HL-60 (cell line): ENCODE measurements around the gene ZP3.

ENCODE experiments used
- DNase-seq, 2 experiments: peaks; one replicate each; pipeline ENCODE4 v3.0.0-alpha.2; 2010 to 2020; ENCODE audit warnings: low read depth in 1 of 2, low spot score in 1 of 2
- H3K27ac ChIP-seq: fragments of 250-450 bp; sonication (Bioruptor Pico); replicated peaks from 2 replicates; pipeline ENCODE4 v1.5.1; 2020; ENCODE audit warnings: mild to moderate bottlenecking, moderate library complexity
- H3K27me3 ChIP-seq: fragments of 250-450 bp; sonication (Bioruptor Pico); 2 replicates; pipeline ENCODE4 v1.5.1; 2021; ENCODE audit warnings: mild to moderate bottlenecking, moderate library complexity; ENCODE audit not compliant: insufficient read depth, poor library complexity, severe bottlenecking
- H3K4me3 ChIP-seq: replicated peaks from 2 replicates; pipeline ENCODE4 v1.5.1; 2011; ENCODE audit warnings: mild to moderate bottlenecking, control low read depth, low read length; ENCODE audit not compliant: insufficient read depth
- GABPA ChIP-seq: IDR thresholded peaks from 2 replicates; pipeline ENCODE4 v1.6.1; 2012; ENCODE audit warnings: low read depth
- POLR2AphosphoS5 ChIP-seq: IDR thresholded peaks from 2 replicates; pipeline ENCODE4 v1.6.1; 2012; ENCODE audit warnings: low read depth
- SPI1 ChIP-seq: IDR thresholded peaks from 2 replicates; pipeline ENCODE4 v1.6.1; 2012; ENCODE audit warnings: low read depth, mild to moderate bottlenecking, borderline replicate concordance
- TF ChIP-seq, protein P1 (sequence below): IDR thresholded peaks from 2 replicates; pipeline ENCODE4 v1.6.1; 2012; ENCODE audit warnings: low read depth; ENCODE audit not compliant: insufficient replicate concordance
- TF ChIP-seq, protein P2 (sequence below): IDR thresholded peaks from one replicate; pipeline ENCODE4 v1.5.1; 2011; ENCODE audit warnings: low read length, control low read depth, inconsistent platforms; ENCODE audit not compliant: insufficient read depth

The ZP3 gene

DNA sequence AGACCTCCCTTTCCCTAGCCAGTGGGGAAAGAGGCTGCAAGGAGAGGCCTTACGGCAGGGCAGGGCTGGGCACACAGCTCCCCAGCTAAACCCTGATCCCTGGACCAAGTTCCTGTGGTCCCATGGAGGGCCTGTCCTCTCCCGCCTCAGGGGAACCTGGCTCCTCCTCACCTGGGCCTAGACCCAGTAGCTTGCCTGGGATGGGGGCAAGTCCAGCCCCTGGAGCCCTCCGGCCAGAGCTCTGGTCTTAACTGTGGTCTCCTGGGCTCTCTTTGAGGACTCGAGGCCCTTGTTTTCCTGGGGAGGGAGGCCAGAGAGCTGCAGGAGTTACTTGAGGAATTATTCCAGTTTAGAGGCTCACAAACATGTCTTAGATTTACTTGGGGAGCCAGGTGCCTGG lies 1.5 kb downstream of the ZP3 start:
- no peak overlapping the region for H3K27ac ChIP-seq
- TF ChIP-seq, protein P1, sequence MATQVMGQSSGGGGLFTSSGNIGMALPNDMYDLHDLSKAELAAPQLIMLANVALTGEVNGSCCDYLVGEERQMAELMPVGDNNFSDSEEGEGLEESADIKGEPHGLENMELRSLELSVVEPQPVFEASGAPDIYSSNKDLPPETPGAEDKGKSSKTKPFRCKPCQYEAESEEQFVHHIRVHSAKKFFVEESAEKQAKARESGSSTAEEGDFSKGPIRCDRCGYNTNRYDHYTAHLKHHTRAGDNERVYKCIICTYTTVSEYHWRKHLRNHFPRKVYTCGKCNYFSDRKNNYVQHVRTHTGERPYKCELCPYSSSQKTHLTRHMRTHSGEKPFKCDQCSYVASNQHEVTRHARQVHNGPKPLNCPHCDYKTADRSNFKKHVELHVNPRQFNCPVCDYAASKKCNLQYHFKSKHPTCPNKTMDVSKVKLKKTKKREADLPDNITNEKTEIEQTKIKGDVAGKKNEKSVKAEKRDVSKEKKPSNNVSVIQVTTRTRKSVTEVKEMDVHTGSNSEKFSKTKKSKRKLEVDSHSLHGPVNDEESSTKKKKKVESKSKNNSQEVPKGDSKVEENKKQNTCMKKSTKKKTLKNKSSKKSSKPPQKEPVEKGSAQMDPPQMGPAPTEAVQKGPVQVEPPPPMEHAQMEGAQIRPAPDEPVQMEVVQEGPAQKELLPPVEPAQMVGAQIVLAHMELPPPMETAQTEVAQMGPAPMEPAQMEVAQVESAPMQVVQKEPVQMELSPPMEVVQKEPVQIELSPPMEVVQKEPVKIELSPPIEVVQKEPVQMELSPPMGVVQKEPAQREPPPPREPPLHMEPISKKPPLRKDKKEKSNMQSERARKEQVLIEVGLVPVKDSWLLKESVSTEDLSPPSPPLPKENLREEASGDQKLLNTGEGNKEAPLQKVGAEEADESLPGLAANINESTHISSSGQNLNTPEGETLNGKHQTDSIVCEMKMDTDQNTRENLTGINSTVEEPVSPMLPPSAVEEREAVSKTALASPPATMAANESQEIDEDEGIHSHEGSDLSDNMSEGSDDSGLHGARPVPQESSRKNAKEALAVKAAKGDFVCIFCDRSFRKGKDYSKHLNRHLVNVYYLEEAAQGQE, result no peak
- TF ChIP-seq GABPA, result no peak
- TF ChIP-seq, protein P2, sequence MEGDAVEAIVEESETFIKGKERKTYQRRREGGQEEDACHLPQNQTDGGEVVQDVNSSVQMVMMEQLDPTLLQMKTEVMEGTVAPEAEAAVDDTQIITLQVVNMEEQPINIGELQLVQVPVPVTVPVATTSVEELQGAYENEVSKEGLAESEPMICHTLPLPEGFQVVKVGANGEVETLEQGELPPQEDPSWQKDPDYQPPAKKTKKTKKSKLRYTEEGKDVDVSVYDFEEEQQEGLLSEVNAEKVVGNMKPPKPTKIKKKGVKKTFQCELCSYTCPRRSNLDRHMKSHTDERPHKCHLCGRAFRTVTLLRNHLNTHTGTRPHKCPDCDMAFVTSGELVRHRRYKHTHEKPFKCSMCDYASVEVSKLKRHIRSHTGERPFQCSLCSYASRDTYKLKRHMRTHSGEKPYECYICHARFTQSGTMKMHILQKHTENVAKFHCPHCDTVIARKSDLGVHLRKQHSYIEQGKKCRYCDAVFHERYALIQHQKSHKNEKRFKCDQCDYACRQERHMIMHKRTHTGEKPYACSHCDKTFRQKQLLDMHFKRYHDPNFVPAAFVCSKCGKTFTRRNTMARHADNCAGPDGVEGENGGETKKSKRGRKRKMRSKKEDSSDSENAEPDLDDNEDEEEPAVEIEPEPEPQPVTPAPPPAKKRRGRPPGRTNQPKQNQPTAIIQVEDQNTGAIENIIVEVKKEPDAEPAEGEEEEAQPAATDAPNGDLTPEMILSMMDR, result no peak
- no peaks in the 10 kb centered on the region for H3K27me3 ChIP-seq
- DNase-seq, result no peak
- no peak overlapping the region for H3K4me3 ChIP-seq

DNA sequence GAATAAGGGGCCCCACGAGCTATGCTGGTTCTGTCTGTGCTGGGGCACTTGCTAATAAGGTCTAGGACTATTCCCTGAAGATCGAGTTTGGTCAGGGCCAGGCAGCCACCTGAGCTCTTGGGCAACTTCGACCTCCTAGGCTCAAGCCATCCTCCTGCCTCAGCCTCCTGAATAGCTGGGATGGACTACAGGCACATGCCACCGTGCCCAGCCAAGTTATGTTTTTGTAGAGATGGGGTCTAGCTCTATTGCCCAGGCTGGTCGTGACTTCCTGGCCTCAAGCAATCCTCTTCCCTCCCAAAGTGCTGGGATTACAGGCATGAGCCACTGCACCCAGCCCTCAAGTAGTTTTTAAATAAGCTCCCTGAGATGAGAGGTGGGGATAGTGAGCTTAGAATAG lies 2.9 kb downstream of the ZP3 start:
- no peak for TF ChIP-seq SPI1
- TF ChIP-seq, protein P1, result no peak
- TF ChIP-seq POLR2AphosphoS5, result no peak
- no peak for TF ChIP-seq GABPA
- TF ChIP-seq, protein P2, result no peak
- Histone ChIP-seq H3K27ac (no peak overlapping the region), H3K27me3 (no peaks in the 10 kb centered on the region), H3K4me3 (no peak overlapping the region)
- no peak for DNase-seq

DNA sequence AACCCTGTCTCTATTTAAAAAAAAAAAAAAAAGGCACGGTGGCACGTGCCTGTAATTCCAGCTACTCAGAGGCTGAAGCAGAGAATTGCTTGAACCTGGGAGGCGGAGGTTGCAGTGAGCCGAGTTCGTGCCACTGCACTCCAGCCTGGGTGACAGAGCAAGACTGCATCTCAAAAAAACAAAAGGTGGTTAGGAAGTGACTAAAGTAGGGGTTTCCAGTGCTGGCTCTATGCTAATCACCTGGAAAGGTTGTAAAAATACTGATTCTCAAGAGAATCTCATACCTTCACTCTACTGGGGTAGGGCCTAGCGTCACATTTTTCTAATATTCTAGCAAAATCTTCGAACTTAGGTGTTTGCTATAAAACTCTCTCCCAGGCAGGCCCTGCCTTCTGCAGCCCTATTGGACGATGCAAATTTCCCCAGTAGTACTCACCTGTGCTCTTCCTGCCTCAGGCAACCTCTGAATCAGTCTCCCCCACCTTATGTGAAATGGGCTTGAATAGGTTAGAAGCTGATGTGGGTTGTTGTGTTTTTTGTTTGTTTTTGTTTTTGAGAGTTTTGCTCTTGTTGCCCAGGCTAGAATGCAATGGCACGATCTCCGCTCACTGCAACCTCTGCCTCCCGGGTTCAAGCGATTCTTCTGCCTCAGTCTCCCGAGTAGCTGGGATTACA lies 3.5 kb downstream of the ZP3 start:
- Histone ChIP-seq H3K4me3 (no peak overlapping the region), H3K27me3 (no peaks in the 10 kb centered on the region), H3K27ac (no peak overlapping the region)
- DNase-seq, result no peak
- no peak for TF ChIP-seq GABPA
- TF ChIP-seq, protein P1, result no peak
- TF ChIP-seq POLR2AphosphoS5, result no peak
- no peak for TF ChIP-seq SPI1
- TF ChIP-seq, protein P2, result no peak
